Liver (tissue), 9 donors: Measurements from ENCODE around the gene WWC2. TPM values are rescaled to one million over a fixed set of nuclear protein-coding genes. Genes with fewer than 3 reads are reported as not detected.

Experiments used
- DNase-seq: peaks from one replicate; pipeline ENCODE4 v3.0.0-alpha.2; 2017; ENCODE audit warnings: low spot score
- H3K27ac ChIP-seq, 2 donors: one replicate each; pipeline ENCODE4 v1.7.0; 2013; ENCODE audit warnings: inconsistent platforms in 2 of 2, low read length in 2 of 2, control low read depth in 1 of 2, low read depth in 1 of 2, mild to moderate bottlenecking in 1 of 2
- H3K27me3 ChIP-seq, 4 donors: one replicate each; pipeline versions ENCODE4 v1.6.1 to v1.7.0; 2013; ENCODE audit warnings: low read length in 3 of 4, inconsistent platforms in 1 of 4, mild to moderate bottlenecking in 1 of 4, moderate library complexity in 1 of 4; ENCODE audit not compliant: control insufficient read depth in 4 of 4, insufficient read depth in 4 of 4
- H3K36me3 ChIP-seq, 4 donors: one replicate each; pipeline versions ENCODE4 v1.6.1 to v1.7.0; 2013; ENCODE audit warnings: low read length in 3 of 4, mild to moderate bottlenecking in 3 of 4, low read depth in 1 of 4, moderate library complexity in 1 of 4; ENCODE audit not compliant: control insufficient read depth in 4 of 4, insufficient read depth in 3 of 4
- H3K4me1 ChIP-seq, 4 donors: one replicate each; pipeline versions ENCODE4 v1.6.1 to v1.7.0; 2013; ENCODE audit warnings: low read length in 3 of 4, mild to moderate bottlenecking in 3 of 4, moderate library complexity in 1 of 4; ENCODE audit not compliant: control insufficient read depth in 4 of 4, insufficient read depth in 4 of 4
- H3K4me3 ChIP-seq, 3 donors: one replicate each; pipeline versions ENCODE4 v1.6.1 to v1.7.0; 2013; ENCODE audit warnings: low read length in 3 of 3, control low read depth in 1 of 3, low read depth in 1 of 3, mild to moderate bottlenecking in 1 of 3
- H3K9ac ChIP-seq, 2 donors: one replicate each; pipeline ENCODE4 v1.7.0; 2013; ENCODE audit warnings: low read length in 2 of 2, mild to moderate bottlenecking in 2 of 2, moderate library complexity in 2 of 2, control low read depth in 1 of 2, low read depth in 1 of 2
- H3K9me3 ChIP-seq, 4 donors: one replicate each; pipeline versions ENCODE4 v1.6.1 to v1.7.0; 2013; ENCODE audit warnings: low read length in 3 of 4; ENCODE audit not compliant: control insufficient read depth in 4 of 4
- ATF3 ChIP-seq: IDR thresholded peaks from 2 replicates; pipeline ENCODE4 v1.6.1; 2016; ENCODE audit warnings: antibody characterized with exemption
- CTCF ChIP-seq: fragments of 150-350 bp; IDR thresholded peaks from 2 replicates; pipeline ENCODE4 v1.5.1; 2017; ENCODE audit warnings: improper control_type of control experiment, low read depth, low read length; ENCODE audit not compliant: missing input control
- EGR1 ChIP-seq, 2 donors: IDR thresholded peaks; 2 replicates each; pipeline ENCODE4 v1.6.1; 2016 to 2018; ENCODE audit warnings: antibody characterized with exemption in 2 of 2, low read depth in 2 of 2
- FOXA1 ChIP-seq: IDR thresholded peaks from 2 replicates; pipeline ENCODE4 v1.6.1; 2016; ENCODE audit warnings: antibody characterized with exemption
- FOXA2 ChIP-seq: IDR thresholded peaks from 2 replicates; pipeline ENCODE4 v1.6.1; 2016; ENCODE audit warnings: antibody characterized with exemption
- GABPA ChIP-seq, 2 donors: IDR thresholded peaks in 1 of 2; conservative IDR thresholded peaks in 1 of 2; 2 replicates each; pipeline ENCODE4 v1.6.1; 2016; ENCODE audit warnings: antibody characterized with exemption in 2 of 2, mild to moderate bottlenecking in 1 of 2, moderate library complexity in 1 of 2
- HNF4A ChIP-seq, 2 donors: conservative IDR thresholded peaks; 2 replicates each; pipeline ENCODE4 v1.6.1; 2016; ENCODE audit warnings: antibody characterized with exemption in 2 of 2, mild to moderate bottlenecking in 2 of 2
- HNF4G ChIP-seq: IDR thresholded peaks from 2 replicates; pipeline ENCODE4 v1.6.1; 2016; ENCODE audit warnings: antibody characterized with exemption
- JUND ChIP-seq, 2 donors: IDR thresholded peaks; 2 replicates each; pipeline ENCODE4 v1.6.1; 2016; ENCODE audit warnings: antibody characterized with exemption in 2 of 2
- MAX ChIP-seq: IDR thresholded peaks from 2 replicates; pipeline ENCODE4 v1.6.1; 2016; ENCODE audit warnings: antibody characterized with exemption
- NR2F2 ChIP-seq: IDR thresholded peaks from 2 replicates; pipeline ENCODE4 v1.6.1; 2016; ENCODE audit warnings: antibody characterized with exemption
- RAD21 ChIP-seq, 2 donors: IDR thresholded peaks; 2 replicates each; pipeline ENCODE4 v1.6.1; 2016; ENCODE audit warnings: antibody characterized with exemption in 2 of 2, mild to moderate bottlenecking in 2 of 2
- REST ChIP-seq: IDR thresholded peaks from 2 replicates; pipeline ENCODE4 v1.6.1; 2016; ENCODE audit warnings: antibody characterized with exemption, mild to moderate bottlenecking
- RXRA ChIP-seq, 2 donors: IDR thresholded peaks; 2 replicates each; pipeline ENCODE4 v1.6.1; 2017 to 2018; ENCODE audit warnings: antibody characterized with exemption in 2 of 2, mild to moderate bottlenecking in 1 of 2
- SP1 ChIP-seq: IDR thresholded peaks from 2 replicates; pipeline ENCODE4 v1.6.1; 2018; ENCODE audit warnings: antibody characterized with exemption, mild to moderate bottlenecking
- TAF1 ChIP-seq: conservative IDR thresholded peaks from 2 replicates; pipeline ENCODE4 v1.6.1; 2016; ENCODE audit warnings: antibody characterized with exemption, mild to moderate bottlenecking
- YY1 ChIP-seq: IDR thresholded peaks from 2 replicates; pipeline ENCODE4 v1.6.1; 2016; ENCODE audit warnings: antibody characterized with exemption, mild to moderate bottlenecking
- ZBTB33 ChIP-seq: IDR thresholded peaks from 2 replicates; pipeline ENCODE4 v1.6.1; 2016; ENCODE audit warnings: antibody characterized with exemption
- WGBS: extraction: QIAGEN DNeasy Blood & Tissue Kit; methylation state at CpG from one replicate; pipeline ENCODE4 v1.1.7; 2013; 5-methylcytosine and 5-hydroxymethylcytosine counted together
- polyA plus RNA-seq, 2 donors: library from polyadenylated mRNA; stranded (reverse) in 1 of 2; unstranded in 1 of 2; fragments of 200-250 nt in 1 of 2; fragments of >200 nt in 1 of 2; fragmentation: Nextera tagmentation in 1 of 2; extraction: Ambion mirVana in 1 of 2; gene quantifications; one replicate each; pipeline versions ENCODE4 v1.2.1 to v1.2.3, GENCODE V29; 2013 to 2015
- total RNA-seq, 2 donors: library from RNA; depleted of rRNA; stranded (reverse); fragments of >200 nt; gene quantifications; one replicate each; pipeline ENCODE4 v1.2.3, GENCODE V29; 2014
- donor health status: healthy.
- donor health status: healthy.
- donor health status: healthy.
- donor health status: healthy.
- donor health status: healthy.

The WWC2 gene
- total and polyA plus RNA-seq, 4 donors: 8.6 to 60.1 (median 13.3) TPM

- Histone ChIP-seq H3K9me3 (no peaks in the 10 kb centered on the region), H3K27me3 (no peaks in the 10 kb centered on the region), H3K4me3 (no peak overlapping the region), H3K9ac (no peak overlapping the region), H3K4me1 (peaks cover 0 to 21% (median 16%) of the 10 kb centered on the region in 4 donors), H3K36me3 (peaks cover 0 to 5% (median 0%) of the 10 kb centered on the region in 4 donors), H3K27ac (no peak overlapping the region)
- TF ChIP-seq CTCF (no peak), REST (no peak), RXRA (IDR thresholded peaks at IDR 0.05) (no peak), RAD21 (IDR thresholded peaks at IDR 0.05) (no peak), SP1 (no peak), ATF3 (no peak), NR2F2 (no peak), TAF1 (no peak), EGR1 (IDR thresholded peaks at IDR 0.05; ENCODE audit: low read depth in 2 of 2) (no peak), FOXA2 (no peak), YY1 (no peak), ZBTB33 (no peak), FOXA1 (no peak), MAX (no peak), GABPA (IDR thresholded peaks at IDR 0.05 in 1 of 2, conservative IDR thresholded peaks at IDR 0.05 in 1 of 2) (no peak), HNF4A (conservative IDR thresholded peaks at IDR 0.05) (no peak), JUND (IDR thresholded peaks at IDR 0.05) (no peak), HNF4G (no peak)
- WGBS: 95% methylated on average over 5 of the region's 5 CpGs
- DNase-seq: no peak
These were observed 92.6 kb downstream of the WWC2 start for GRCh38 chr4:183191630-183192029.
